Measurements from ENCODE around the gene RNF175.

RNF175 gene

GRCh38 chr4:153759407-153760316 is at the start of gene RNF175:
Gene RNF175 (minus strand): TSS chr4:153760024. CDS start chr4:153759862, 162 bp downstream.
- no peak for DNase-seq (ENCODE audit: low read depth)

DNA sequence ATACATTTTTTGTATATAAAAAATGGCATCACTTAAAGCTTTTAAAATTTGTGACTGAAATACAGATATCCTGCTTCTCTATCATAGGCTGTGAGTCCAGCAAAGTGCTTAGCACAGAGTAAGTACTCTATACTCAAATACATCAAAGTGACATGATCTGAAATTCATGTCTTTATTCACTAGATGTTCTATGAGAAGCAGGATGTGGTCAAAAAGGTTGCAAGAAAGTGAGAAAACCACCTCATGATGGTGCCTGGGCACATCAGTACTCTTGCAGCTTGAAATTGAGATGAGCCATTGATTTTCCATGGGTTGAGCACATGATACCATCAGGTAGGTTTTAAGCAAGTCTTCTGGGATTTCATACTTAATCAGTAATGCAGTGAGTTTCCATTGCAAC is 49.5 kb upstream of the RNF175 start:
- no peak for DNase-seq (ENCODE audit: low read depth)

DNA sequence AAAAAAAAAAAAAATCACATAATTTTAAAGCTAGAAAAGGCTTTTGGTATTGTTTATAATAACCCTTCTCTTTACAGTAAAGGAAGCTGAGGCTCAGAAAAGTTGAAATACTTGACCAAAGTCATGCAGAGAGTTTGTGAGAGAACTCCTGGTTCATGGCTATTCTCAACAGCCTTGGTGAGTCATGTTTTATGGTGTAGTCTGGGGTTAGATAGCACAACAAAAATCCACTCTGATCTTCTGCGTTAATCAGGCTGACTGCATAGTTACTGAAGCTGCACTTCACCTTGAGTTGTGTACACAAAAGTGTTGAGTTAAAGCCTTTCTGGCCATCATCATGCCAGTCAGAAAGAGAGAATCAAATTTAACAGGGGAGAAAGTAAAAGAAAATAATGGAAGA is 48.4 kb upstream of the RNF175 start:
- no peak for DNase-seq (ENCODE audit: low read depth)

DNA sequence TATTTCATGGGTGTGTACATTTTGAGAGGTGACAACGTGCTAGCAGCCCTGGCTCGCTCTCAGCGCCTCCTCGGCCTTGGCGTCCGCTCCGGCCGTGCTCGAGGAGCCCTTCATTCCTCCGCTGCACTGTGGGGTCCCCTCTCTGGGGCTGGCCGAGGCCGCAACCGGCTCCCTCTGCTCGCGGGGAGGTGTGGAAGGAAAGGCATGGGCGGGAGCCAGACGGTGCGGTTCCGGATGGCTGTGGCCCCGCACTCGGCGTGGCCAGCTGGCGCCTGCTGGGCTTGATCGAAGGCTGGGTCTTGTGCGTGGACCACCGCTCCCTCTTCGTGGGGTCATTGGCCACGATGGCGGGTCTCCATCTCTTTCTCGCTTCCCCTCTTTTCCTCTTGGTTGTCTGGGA is 46.2 kb upstream of the RNF175 start:
- DNase-seq (ENCODE audit: low read depth), result no peak

DNA sequence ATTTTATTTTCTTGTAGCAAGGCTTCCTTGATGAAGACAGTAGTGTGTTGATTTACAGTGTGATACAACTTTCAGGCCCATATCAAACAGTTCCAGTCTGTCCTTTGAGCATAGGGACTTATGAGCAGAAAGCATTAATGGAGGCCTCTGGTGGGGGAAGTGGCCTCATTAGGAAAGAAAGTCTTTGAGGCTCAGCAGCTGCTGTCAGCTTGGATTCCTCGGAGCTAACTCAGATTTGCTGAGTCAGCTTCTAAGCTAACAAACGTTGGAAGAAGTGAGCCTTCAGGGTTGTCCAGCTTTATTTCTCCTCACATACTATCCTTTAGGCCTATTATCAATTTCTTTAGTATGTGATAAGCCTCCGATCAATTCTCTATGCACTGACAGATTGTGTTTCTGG is 44.9 kb upstream of the RNF175 start:
- no peak for DNase-seq (ENCODE audit: low read depth)

GRCh38 chr4:153799694-153800074 is 39.9 kb upstream of the RNF175 start:
- DNase-seq (ENCODE audit: low read depth), result no peak

GRCh38 chr4:153798901-153799693 is 39.3 kb upstream of the RNF175 start:
- no peak for DNase-seq (ENCODE audit: low read depth)

DNA sequence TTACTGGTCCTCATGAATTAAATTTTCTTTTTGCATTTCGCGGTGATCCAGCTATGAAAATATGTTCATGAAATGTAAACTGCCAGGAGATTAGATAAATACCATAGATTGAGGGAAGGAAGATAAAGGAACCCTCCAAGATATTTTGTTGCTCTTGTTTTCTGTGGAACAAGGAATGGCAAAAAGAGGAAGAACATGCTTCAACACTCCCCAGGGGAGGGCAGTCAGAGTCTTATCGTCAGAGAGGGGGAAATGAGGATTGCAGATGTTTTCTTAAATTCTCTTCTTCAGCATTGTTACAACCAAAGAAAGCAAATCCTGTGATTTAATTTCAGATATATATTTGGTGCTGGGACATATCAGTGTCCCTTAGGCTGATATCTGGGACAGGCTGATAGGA is 38.6 kb upstream of the RNF175 start:
- no peak for DNase-seq (ENCODE audit: low read depth)

GRCh38 chr4:153794006-153794405 is 34.2 kb upstream of the RNF175 start:
- DNase-seq (ENCODE audit: low read depth), result no peak

GRCh38 chr4:153792618-153793247 is 32.9 kb upstream of the RNF175 start:
- no peak for DNase-seq (ENCODE audit: low read depth)

DNA sequence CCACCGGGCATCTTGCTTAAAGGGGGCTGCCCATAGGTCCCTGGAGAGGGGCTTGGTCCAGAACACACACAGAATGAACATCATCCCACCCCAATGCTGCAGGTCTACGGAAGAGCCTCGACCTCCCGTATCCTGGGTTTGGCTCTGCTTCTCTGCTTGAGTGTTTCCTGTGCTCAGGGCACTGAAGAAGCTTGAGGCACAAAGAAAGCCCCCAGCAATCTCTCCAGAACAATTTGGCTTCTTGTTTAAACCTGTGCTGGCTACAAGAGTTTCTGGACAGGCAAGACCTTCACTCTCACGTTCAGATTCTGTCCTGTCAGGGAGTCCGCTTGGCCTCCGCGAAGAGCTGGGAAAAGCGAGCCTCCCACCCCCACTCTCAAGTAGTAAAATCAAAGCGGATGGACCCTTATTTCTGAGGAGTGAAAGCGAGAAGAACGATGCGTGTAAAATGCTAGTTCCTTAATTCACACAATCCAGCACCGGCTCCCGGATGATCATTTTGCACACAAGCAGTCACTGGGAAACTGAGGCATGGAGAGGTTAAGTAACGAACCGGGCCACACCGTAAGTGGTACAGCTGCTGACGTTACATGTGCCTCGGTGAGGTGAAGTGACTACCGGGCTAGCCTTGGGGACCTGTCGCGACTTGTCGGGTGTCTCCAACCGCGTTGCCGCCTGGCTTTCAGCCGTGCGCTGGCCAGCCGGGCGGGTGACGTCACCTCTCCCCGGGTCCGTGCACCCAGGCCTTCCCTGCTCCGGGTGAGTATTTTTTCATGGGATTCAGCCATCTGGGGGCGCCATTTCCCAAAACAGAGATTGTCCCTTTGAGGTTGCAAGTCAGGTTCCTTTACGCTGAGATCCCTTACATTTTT is 32.2 kb upstream of the RNF175 start:
- peak; percentile 12 for DNase-seq (ENCODE audit: low read depth)

GRCh38 chr4:153790962-153791551 is 31.2 kb upstream of the RNF175 start:
- DNase-seq (ENCODE audit: low read depth), result no peak

DNA sequence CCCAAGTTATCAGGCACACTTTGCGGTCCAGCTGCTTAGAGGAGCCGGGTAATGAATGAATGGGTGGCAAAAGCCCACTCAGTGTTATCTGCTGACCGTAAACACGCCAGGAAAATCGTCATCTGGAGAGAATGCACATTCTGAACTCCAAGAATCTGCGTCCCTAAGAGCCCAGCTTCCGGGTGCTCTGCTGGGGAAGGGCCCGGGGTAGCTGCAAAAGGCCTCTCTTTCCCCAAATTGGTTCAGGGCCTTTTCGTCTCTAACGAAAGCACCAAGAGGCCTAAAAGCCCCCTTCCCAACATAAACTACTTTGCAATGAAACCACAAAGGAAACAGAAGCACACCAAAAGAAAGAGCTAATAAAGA is 30.7 kb upstream of the RNF175 start:
- no peak for DNase-seq (ENCODE audit: low read depth)

DNA sequence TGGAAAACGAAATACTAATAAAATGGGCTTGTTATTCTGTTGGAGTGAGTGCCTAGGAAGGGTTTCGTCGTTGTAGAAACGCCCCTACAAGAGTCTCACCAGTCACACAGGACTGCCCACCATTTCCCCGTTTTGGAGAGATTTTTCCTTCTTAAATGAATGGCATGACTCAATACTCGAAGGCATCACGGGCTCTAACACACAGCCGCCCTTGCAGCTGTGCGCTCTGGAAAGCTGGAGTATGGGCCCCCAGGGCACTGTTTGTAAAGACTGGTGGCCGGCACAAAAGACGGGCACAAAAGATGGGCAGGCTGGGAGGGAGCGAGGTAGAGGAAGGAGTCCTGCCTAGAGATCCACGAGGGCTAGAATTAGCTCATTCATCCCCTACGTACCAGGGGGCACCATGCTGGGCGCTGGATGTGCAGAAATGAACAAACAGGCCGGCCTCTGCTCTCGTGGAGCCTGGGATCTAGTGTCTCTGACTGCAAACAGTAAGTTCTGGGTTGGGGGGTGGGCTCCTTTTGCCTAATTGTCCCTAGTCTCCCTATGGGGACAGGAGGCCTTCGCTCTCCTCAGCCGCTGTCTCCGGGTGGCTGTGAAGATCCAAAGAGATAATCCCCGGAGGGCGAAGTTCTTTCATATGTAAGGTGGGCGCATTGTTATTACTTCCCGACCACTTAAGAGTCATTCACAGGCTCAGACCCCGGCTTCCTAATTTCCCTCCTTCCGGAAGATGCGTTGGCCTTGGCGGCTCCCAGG is 30.1 kb upstream of the RNF175 start:
- DNase-seq (ENCODE audit: low read depth), result peak; percentile 32

DNA sequence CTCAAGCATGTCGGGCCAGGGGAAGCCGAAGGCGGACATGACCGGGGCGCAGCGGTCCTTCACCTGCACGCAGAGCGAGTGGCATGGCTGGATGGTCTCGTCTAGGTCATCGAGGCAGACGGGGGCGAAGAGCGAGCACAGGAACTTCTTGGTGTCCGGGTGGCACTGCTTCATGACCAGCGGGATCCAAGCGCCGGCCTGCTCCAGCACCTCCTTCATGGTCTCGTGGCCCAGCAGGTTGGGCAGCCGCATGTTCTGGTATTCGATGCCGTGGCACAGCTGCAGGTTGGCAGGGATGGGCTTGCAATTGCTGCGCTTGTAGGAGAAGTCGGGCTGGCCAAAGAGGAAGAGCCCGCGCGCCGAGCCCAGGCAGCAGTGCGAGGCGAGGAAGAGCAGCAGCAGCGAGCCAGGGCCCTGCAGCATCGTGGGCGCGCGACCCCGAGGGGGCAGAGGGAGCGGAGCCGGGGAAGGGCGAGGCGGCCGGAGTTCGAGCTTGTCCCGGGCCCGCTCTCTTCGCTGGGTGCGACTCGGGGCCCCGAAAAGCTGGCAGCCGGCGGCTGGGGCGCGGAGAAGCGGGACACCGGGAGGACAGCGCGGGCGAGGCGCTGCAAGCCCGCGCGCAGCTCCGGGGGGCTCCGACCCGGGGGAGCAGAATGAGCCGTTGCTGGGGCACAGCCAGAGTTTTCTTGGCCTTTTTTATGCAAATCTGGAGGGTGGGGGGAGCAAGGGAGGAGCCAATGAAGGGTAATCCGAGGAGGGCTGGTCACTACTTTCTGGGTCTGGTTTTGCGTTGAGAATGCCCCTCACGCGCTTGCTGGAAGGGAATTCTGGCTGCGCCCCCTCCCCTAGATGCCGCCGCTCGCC is 28.8 kb upstream of the RNF175 start, which contains the start of gene SFRP2:
SFRP2 (minus strand) TSS at position 671 of the 864 bp plus-strand sequence; CDS start at position 423, 248 bp downstream.
- peak; percentile 4 for DNase-seq (ENCODE audit: low read depth)

DNA sequence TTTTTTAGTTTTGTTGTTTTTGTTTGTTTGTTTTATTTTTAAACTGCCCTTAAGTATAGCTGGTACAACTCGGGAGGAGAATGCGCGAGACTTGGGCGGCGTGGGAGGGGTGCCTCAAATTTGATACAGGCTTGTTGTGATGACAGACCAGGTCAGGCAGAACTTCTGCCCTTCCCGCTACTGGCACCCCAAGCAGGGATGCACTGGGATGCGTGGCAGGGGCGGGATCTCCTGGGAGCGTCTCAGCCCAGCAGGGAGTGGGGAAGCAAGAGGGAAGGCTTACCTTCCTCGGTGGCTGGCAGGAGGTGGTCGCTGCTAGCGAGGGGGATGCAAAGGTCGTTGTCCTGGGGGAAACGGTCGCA is 28.2 kb upstream of the RNF175 start:
- no peak for DNase-seq (ENCODE audit: low read depth)

GRCh38 chr4:153787575-153787974 is 27.8 kb upstream of the RNF175 start:
- no peak for DNase-seq (ENCODE audit: low read depth)

GRCh38 chr4:153787061-153787560 is 27.3 kb upstream of the RNF175 start:
- DNase-seq (ENCODE audit: low read depth), result no peak
